Measurements from ENCODE around the gene SHF.

The SHF gene

GRCh38 chr15:45168751-45169551 is 18.8 kb downstream of the SHF start:
- DNase-seq, result no peak

- no peak for DNase-seq
Measured at GRCh38 chr15:45168286-45168685, 19.5 kb downstream of the SHF start.

- DNase-seq, result no peak
Measured at GRCh38 chr15:45167631-45168205, 20.0 kb downstream of the SHF start.

- peak; percentile 33 for DNase-seq
Measured at GRCh38 chr15:45166834-45167630, 20.7 kb downstream of the SHF start.

GRCh38 chr15:45165536-45165935 is 22.2 kb downstream of the SHF start:
- no peak for DNase-seq

GRCh38 chr15:45164914-45165313 is 22.9 kb downstream of the SHF start:
- no peak for DNase-seq

DNA sequence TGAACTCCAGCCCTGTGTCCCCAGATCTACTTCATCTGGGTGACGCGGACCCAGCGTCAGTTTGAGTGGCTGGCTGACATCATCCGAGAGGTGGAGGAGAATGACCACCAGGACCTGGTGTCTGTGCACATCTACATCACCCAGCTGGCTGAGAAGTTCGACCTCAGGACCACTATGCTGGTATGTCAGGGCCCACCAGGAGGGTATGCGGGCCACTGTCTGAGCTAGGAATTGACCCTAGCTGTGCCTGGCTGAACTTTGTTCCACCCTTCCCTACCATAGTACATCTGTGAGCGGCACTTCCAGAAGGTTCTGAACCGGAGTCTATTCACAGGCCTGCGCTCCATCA is 24.3 kb downstream of the SHF start:
- DNase-seq, result no peak

DNA sequence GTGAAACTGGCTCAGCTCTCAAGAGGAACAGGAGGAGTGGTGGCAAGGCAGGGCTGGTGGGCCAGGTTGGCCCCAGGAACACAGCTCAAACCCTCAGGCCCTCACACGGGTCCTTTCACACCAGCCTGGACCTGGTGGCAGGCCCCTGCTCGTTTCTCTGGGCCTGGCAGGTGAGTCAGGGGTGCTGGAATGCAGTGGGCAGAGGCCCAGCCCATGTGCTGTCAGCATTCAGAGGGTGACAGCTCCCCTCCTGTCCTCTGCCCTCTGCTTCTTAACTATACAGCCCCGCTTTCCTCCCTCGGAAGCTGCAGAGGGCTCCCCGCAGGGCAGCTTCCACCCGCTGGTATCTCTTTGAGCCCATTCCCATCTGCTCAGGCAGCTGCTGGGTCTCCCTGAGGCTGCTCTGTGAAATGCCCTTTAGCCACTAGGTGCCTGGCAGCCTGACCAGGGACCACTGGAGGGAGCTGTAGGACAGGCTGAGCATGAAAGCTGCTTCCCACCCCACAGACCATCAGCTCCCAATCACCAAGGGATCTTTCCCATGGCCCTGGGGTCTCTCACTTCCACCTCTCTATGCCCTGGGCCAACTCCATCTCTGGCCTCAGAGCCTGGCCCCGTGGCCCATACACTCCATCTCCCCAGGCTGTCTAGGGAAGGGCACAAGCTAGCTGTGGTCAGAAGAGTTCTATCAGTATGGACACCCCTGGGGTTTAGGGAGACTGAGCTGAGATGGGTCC is 24.8 kb downstream of the SHF start:
- peak; percentile 48 for DNase-seq

DNA sequence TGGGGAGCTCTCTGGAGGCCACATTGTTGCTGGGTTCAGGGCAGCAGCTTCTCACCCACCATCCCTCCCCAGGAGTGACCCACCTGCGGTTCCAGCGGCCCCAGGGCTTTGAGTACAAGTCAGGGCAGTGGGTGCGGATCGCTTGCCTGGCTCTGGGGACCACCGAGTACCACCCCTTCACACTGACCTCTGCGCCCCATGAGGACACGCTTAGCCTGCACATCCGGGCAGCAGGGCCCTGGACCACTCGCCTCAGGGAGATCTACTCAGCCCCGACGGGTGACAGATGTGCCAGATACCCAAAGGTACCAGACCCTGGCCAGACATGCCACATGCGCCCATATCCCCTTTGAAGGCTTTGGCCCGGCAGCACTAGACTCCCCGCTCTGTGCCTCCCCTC is 26.1 kb downstream of the SHF start:
- no peak for DNase-seq

DNA sequence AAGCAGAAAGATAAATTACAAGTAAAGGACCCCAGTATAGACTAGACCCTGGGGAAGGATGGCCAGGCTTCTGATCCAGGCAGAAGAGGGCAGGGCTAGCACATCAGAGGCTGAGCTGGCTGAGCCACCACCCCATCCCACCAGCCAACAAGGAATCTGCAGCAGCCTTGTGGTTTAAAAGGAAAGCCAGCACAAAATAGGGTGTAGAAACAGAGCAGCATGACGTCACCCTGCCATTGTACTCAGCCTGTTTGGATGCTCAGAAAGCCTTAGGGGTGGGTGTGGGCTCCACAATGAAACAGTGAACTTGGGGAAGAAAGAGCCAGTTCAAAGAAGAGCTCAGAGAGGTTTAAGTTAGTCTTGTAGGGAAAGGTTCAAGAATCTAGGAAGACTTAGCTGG is 29.8 kb downstream of the SHF start:
- DNase-seq, result peak; percentile 28

DNA sequence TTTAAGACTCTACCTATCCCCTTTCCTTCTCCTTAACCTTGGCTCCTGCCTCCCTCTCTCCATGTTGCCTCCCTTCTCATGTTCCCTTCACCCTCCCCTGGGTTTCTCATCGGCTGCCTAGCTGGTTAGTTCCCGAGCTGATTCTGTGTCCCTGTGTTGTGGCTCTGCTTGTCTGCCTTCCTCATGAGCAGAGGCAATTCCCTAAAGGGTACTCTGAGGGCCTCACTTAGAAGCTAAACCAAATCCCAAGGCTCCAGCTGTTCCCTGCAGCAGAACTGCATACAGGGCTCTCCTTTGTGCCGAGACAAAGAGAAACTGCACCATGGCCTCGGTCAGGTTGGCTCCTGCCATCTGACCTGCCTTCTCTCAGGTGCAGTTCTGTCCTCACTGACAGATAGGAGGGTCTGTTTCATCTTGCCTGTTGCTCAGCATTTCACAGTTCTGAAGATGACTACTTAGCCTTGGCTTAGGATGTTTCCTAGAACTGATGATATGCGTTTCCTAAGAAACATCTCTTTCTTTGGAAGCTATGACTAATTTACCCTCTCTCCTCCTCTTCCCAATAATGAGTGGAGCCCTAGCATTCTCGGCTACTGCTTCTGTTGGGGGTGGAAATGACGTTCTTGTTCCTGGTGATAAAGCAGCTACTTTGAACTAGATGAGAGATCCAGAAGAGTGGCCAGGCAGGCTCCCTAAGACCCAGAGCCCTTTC is 30.9 kb downstream of the SHF start:
- peak; percentile 16 for DNase-seq

DNA sequence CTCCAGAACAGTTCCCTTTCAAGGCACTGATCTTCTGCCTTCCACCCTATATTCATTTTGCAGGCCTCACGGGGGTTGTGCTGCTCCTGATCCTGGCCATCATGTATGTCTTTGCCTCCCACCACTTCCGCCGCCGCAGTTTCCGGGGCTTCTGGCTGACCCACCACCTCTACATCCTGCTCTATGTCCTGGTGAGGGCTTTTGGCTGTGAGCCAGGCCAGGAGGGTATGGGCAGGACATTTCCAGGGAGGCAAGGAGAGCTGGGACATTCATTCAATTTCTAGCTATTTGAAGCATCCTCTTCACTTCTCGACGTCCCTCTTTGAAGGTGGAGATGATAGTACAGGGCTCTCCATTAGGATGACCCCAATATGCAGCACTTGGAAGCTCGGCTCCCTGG is 32.0 kb downstream of the SHF start:
- no peak for DNase-seq

DNA sequence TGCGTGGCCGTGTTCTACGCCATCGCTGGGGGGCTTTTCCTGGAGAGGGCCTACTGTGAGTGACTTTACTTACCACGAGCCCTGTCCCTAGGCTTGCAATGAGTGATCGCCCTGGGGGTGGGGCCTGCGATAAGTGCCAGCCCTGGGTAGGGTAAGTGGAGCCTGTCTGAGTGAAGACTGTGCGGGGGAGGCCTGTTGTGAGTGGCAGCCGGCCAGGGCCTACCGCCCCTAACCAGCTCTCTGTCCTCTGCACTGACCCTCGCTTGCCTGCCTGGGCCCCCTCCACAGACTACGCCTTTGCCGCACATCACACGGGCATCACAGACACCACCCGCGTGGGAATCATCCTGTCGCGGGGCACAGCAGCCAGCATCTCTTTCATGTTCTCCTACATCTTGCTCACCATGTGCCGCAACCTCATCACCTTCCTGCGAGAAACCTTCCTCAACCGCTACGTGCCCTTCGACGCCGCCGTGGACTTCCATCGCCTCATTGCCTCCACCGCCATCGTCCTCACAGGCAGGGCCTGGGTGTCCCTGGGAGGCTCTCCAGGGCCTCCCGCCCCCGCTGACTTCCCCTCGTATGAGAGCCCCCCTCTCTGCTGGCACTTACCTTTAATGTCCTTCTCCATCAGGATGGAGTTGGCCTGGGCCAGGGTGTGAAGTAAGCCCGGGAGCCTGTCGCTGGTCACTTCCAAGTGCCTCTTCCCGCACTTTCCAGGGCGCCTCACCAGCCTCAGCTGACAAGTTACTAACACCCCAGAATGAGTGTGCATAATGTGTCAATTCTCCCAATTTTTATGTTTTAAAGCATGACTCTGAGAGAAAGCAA is 35.6 kb downstream of the SHF start:
- no peak for DNase-seq

GRCh38 chr15:45150997-45151396 is 36.8 kb downstream of the SHF start:
- DNase-seq, result no peak

DNA sequence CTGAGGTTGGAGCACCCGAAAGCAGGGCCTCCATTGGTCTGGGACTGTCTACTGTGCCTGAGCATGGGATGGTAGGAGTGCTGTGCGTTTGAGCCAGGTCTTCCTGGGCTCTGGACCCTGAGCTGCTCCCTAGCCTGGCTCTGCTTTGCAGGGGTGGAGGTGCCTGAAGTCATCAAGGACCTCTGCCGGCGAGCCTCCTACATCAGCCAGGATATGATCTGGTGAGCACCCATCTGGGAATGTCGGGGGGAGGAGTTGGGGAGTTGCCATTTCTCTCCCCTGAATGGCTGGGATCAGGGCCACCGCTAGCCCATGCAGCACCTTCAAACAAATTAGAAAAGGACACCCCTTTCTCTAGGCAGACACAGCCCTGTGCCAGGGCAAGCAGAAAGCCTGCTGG is 37.3 kb downstream of the SHF start:
- no peak for DNase-seq

GRCh38 chr15:45149060-45149459 is 38.7 kb downstream of the SHF start:
- DNase-seq, result no peak

- no peak for DNase-seq
Measured at GRCh38 chr15:45148076-45149059, 39.4 kb downstream of the SHF start.

DNA sequence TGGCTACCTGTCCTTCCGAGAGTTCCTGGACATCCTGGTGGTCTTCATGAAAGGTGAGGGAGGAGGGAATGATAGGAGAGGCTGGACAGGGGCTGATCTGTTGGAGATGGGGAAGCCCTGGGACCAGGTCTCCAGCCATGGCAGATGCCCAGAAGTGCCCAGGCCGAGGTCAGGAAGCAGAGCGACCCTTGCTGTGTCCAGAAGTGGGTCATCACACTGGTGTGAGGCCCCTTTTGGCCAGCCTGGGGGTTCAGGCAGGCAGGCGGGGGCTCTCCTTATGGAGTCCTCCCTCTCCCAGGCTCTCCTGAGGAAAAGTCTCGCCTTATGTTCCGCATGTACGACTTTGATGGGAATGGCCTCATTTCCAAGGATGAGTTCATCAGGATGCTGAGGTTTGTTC is 40.2 kb downstream of the SHF start:
- DNase-seq, result no peak

GRCh38 chr15:45146405-45146804 is 41.4 kb downstream of the SHF start:
- no peak for DNase-seq

DNA sequence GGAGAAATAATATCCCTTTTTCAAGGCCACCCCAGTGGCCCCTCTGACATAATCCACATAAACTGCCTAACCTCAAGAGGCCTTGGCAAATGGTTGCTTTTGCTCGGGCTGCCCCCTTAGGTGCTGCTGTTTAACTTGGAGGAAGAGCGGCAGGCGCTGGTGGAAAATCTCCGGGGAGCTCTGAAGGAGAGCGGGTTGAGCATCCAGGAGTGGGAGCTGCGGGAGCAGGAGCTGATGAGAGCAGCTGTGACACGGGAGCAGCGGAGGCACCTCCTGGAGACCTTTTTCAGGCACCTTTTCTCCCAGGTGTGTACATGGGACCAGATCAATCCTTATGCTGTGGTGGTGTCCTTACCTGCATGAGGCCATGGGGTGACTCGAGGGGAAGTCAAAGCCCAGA is 43.0 kb downstream of the SHF start:
- no peak for DNase-seq

DNA sequence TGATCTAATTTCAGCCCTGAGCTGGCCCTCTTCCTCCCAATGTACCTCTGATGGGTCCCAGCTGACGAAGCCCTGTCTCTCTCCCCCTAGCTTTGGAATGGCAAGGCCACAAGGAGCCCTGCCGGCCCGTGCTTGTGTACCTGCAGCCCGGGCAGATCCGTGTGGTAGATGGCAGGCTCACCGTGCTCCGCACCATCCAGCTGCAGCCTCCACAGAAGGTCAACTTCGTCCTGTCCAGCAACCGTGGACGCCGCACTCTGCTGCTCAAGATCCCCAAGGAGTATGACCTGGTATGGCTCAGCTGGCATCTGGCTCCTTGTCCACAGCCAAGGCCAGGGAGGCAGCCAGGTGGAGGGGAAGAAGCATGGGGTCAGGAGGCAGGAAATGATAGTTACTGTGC is 43.8 kb downstream of the SHF start:
- DNase-seq, result no peak

All from amniotic stem cell (primary cell).